Right lobe of liver (tissue), 6 donors: ENCODE results near the gene KCTD6. TPM values are rescaled to one million over a fixed set of nuclear protein-coding genes. Genes with fewer than 3 reads are reported as not detected.

Experiments used
- ATAC-seq, 4 donors: fragments of 200-7000 bp; cut with Tn5 transposase; one replicate each; pipeline ENCODE4 v1.9.1; 2020; ENCODE audit warnings: mild to moderate bottlenecking in 4 of 4, moderate library complexity in 4 of 4
- DNase-seq, 3 donors: peaks; one replicate each; pipeline ENCODE4 v3.0.0-alpha.2; 2020
- H3K27ac ChIP-seq, 3 donors: fragments of 200-600 bp; one replicate each; pipeline ENCODE4 v1.8.0; 2022
- H3K27me3 ChIP-seq, 2 donors: fragments of 200-600 bp; one replicate each; pipeline ENCODE4 v1.8.0; 2022
- H3K36me3 ChIP-seq, 4 donors: fragments of 200-600 bp; sonication (generic) in 1 of 4; one replicate each; pipeline versions ENCODE4 v1.5.1 to v1.8.0; 2017 to 2022; ENCODE audit warnings: control low read depth in 1 of 4
- H3K4me1 ChIP-seq, 4 donors: fragments of 200-600 bp; sonication (generic) in 1 of 4; one replicate each; pipeline versions ENCODE4 v1.5.1 to v1.8.0; 2017 to 2022; ENCODE audit warnings: control low read depth in 1 of 4
- H3K4me3 ChIP-seq, 3 donors: fragments of 200-600 bp; one replicate each; pipeline ENCODE4 v1.8.0; 2022
- H3K9me3 ChIP-seq, 4 donors: fragments of 200-600 bp; sonication (generic) in 1 of 4; one replicate each; pipeline versions ENCODE4 v1.5.1 to v1.8.0; 2017 to 2022; ENCODE audit warnings: control low read depth in 1 of 4
- CTCF ChIP-seq, 4 donors: fragments of 200-600 bp in 3 of 4; fragments of 450-650 bp in 1 of 4; IDR thresholded peaks; one replicate each; pipeline versions ENCODE4 v1.5.1 to v1.8.0; 2016 to 2022; ENCODE audit warnings: antibody characterized with exemption in 4 of 4, mild to moderate bottlenecking in 2 of 4
- POLR2A ChIP-seq: fragments of 450-650 bp; IDR thresholded peaks from one replicate; pipeline ENCODE4 v1.6.1; 2017; ENCODE audit warnings: antibody characterized with exemption, mild to moderate bottlenecking
- whole genome bisulfite sequencing: methylation state at CpG from one replicate; pipeline ENCODE4 v1.1.6; 2018; ENCODE audit warnings: low coverage, low lambda C conversion rate; ENCODE audit not compliant: insufficient coverage; ENCODE audit errors: missing lambda C conversion rate; 5-methylcytosine and 5-hydroxymethylcytosine counted together
- intact Hi-C, 2 donors: fragments of 100-400 bp; cut with DNase I; formaldehyde crosslinking; loops; one replicate each; pipeline versions ENCODE4 v1.11.2 to v1.14.1; 2022
- total RNA-seq, 6 experiments: library from RNA; depleted of rRNA in 2 of 6; stranded (reverse); fragments of >200 nt in 2 of 6; fragmentation: NEBNext Ultra II Directional in 3 of 6; extraction: Animal tissue kit (Norgen Biotek cat#: 25700) in 3 of 6; gene quantifications; one replicate each; pipeline versions ENCODE4 v1.1.0 to v1.2.4, GENCODE V29; 2016 to 2023
- donor health status: DM: no; HTN: yes; CAD: no.
- donor health status: DM: no; HTN: no; CAD: no.
- donor health status: DM: no; HTN: no; CAD: no.
- donor health status: DM: no; HTN: yes; CAD: no.
- donor health status: DM: no; HTN: yes; CAD: no.

KCTD6 gene
- total RNA-seq, 6 experiments from 2014 or later, result 4.3 to 9.6 (median 8.0) TPM

GRCh38 chr3:58531956-58532355 lies 40.1 kb downstream of the KCTD6 start:
- H3K4me1 ChIP-seq, result peaks cover 0 to 90% (median 47%) of the 10 kb centered on the region in 4 donors
- TF ChIP-seq CTCF (IDR thresholded peaks at IDR 0.05), result peak in 1 of 4 donors; percentile 7
- no peak for TF ChIP-seq POLR2A
- no peak overlapping the region for H3K4me3 ChIP-seq
- ATAC-seq, result peak in 1 of 4 donors; percentile 13
- 41% methylated on average over 2 of the region's 2 CpGs for WGBS
- H3K36me3 ChIP-seq, result peaks cover 0 to 75% (median 33%) of the 10 kb centered on the region in 4 donors
- no peak for DNase-seq
- intact Hi-C loops, result loop anchor here (5.0 to 10.0 kb wide), 2 partner anchors 40 to 217 kb away; partner anchors contain the start of gene KCTD6 (in 1 of the 2)
- H3K27me3 ChIP-seq, result no peaks in the 10 kb centered on the region
- no peaks in the 10 kb centered on the region for H3K9me3 ChIP-seq
- peak overlapping the region in 2 of 3 donors; percentile 46 to 90 for H3K27ac ChIP-seq

- WGBS, result 0% methylated on average over 4 of the region's 11 CpGs
- H3K36me3 ChIP-seq, result peaks cover 0 to 66% (median 29%) of the 10 kb centered on the region in 4 donors
- no peak overlapping the region for H3K4me3 ChIP-seq
- ATAC-seq (peak; percentile 60 to 72 (median 66)), DNase-seq (peak; percentile 83 to 89 (median 85))
- no peak for TF ChIP-seq POLR2A
- peak; percentile 94 to 97 (median 96) for TF ChIP-seq CTCF (IDR thresholded peaks at IDR 0.05)
- H3K27me3 ChIP-seq, result no peaks in the 10 kb centered on the region
- intact Hi-C loops, result loop anchor here (5.0 to 10.0 kb wide), 2 partner anchors 41 to 218 kb away; partner anchors contain the start of gene KCTD6 (in 1 of the 2)
- H3K4me1 ChIP-seq, result peaks cover 0 to 87% (median 46%) of the 10 kb centered on the region in 4 donors
- H3K9me3 ChIP-seq, result no peaks in the 10 kb centered on the region
- H3K27ac ChIP-seq, result peak overlapping the region in 2 of 3 donors; percentile 46 to 90
Observed at GRCh38 chr3:58532794-58533220, 40.9 kb downstream of the KCTD6 start.

GRCh38 chr3:58534592-58535494 lies 42.9 kb downstream of the KCTD6 start:
- H3K9me3 ChIP-seq, result no peaks in the 10 kb centered on the region
- intact Hi-C loops, result loop anchor here (5.0 to 10.0 kb wide), 2 partner anchors 43 to 220 kb away; partner anchors contain the start of gene KCTD6 (in 1 of the 2)
- no peak for TF ChIP-seq CTCF (IDR thresholded peaks at IDR 0.05)
- TF ChIP-seq POLR2A, result no peak
- H3K4me3 ChIP-seq, result peak overlapping the region in 2 of 3 donors; percentile 71 to 72
- peaks cover 0 to 51% (median 23%) of the 10 kb centered on the region in 4 donors for H3K36me3 ChIP-seq
- H3K27me3 ChIP-seq, result no peaks in the 10 kb centered on the region
- peak in 2 of 3 donors; percentile 62 to 71 for DNase-seq
- ATAC-seq, result no peak
- peak overlapping the region in 2 of 3 donors; percentile 83 to 90 for H3K27ac ChIP-seq
- 89% methylated on average over 5 of the region's 9 CpGs for WGBS
- peaks cover 0 to 83% (median 40%) of the 10 kb centered on the region in 4 donors for H3K4me1 ChIP-seq

- H3K27me3 ChIP-seq, result no peaks in the 10 kb centered on the region
- 10% methylated on average over 2 of the region's 2 CpGs for WGBS
- H3K36me3 ChIP-seq, result peaks cover 0 to 41% (median 19%) of the 10 kb centered on the region in 4 donors
- DNase-seq (peak; percentile 75 to 96 (median 90)), ATAC-seq (peak; percentile 58 to 77 (median 66))
- H3K4me1 ChIP-seq, result peaks cover 0 to 74% (median 35%) of the 10 kb centered on the region in 4 donors
- H3K9me3 ChIP-seq, result no peaks in the 10 kb centered on the region
- H3K4me3 ChIP-seq, result peak overlapping the region; percentile 34 to 72 (median 71)
- TF ChIP-seq CTCF (IDR thresholded peaks at IDR 0.05) (no peak), POLR2A (no peak)
- peak overlapping the region; percentile 72 to 90 (median 83) for H3K27ac ChIP-seq
- intact Hi-C loops, result loop anchor here (10.0 kb wide), 1 partner anchor 221 kb away; no protein-coding TSS in a partner anchor
Observed at GRCh38 chr3:58535531-58536500, 43.9 kb downstream of the KCTD6 start.
